ENCODE results near the gene RAET1L.
"Not testable (repeated sequence)": the region's sequence is repeated elsewhere in the genome, so short reads cannot be mapped to it uniquely, and the experiment has no call there.

The RAET1L gene, protein sequence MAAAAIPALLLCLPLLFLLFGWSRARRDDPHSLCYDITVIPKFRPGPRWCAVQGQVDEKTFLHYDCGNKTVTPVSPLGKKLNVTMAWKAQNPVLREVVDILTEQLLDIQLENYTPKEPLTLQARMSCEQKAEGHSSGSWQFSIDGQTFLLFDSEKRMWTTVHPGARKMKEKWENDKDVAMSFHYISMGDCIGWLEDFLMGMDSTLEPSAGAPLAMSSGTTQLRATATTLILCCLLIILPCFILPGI

DNA sequence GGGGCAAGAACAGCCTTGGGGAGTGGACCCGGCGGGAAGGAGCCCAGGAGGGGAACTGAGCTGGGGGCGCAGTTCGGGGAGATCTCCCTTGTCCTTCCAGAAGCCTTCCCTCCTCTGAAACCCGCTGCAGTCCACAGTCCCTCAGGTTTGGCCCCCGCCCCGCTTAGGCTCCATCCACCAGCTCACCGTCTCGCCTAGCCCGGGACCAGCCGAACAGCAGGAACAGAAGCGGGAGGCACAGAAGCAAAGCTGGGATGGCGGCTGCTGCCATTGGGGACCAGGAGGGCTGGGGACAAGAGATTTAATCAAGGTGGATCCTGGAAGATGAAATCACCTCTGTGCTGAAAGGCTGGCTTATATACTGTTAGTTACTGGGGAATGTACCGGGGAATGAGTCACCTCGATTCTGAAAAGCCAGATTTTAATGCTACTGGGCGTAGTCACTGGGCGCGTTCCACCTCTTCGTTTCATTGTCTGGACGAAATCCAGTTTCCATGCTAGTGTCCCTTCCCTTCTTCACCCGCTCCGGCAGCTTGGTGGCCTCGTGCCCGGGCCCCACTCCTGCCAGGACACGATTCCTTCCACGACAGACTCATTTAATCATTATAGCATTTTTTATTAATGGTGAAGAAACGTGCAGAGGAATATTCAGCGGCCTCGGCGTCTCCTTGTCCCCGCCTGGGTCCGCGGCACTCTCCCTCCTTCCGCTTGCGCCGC is at the start of gene RAET1L:
RAET1L (minus strand) TSS at position 332 of the 717 bp plus-strand sequence; CDS start at position 271, 61 bp downstream.
- DNase-seq (ENCODE audit: low spot score) = peak; percentile 54

DNA sequence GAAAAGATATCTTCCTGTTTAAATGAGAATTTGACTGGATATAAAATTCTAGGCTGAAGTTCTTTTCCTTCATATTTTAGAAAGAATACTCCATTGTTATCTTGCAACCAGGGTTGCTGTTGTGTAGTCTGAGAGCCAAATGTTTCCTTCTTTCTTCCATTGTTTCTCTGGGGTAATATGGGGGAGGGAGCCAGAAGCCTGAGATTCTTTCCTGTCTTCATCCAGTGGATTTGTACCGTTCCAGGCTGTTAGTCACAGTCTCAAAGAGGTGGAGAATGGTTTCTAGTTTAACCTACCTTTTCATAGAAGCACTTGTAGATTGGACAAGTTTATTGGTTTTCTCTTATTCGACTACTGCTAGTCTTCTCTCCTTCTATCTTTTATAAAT is 49.7 kb upstream of the RAET1L start:
- no peak for DNase-seq (ENCODE audit: low spot score)

DNA sequence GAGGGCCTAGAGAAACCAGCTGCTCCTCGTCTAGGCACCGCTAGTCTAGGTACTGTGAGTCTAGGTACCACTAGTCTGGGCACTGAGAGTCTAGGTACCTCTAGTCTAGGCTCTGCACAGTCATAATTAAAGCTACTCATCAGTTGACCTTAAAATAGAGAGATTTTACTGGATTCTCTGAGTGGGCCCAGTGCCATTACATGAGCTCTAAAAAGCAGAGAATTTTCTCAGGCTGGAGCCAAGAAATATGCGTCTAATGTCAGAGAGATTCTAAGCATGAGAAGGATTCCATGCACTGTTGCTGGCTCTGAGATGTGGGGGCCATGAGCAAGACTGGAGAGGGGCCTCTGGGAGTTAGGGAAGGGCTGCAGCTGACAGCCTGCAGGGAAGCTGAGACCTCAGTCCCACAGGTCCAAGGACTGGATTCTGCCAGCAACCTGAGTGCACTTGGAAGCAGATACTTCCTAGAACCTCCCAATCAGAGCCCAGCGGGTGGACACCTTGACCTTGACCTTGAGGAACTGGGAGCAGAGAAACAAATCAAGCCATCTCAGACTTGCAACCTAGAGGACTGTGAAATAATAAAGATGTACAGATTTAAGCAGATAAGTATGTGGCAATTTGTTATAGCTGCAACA is 49.2 kb upstream of the RAET1L start:
- DNase-seq (ENCODE audit: low spot score) = not testable (repeated sequence)

DNA sequence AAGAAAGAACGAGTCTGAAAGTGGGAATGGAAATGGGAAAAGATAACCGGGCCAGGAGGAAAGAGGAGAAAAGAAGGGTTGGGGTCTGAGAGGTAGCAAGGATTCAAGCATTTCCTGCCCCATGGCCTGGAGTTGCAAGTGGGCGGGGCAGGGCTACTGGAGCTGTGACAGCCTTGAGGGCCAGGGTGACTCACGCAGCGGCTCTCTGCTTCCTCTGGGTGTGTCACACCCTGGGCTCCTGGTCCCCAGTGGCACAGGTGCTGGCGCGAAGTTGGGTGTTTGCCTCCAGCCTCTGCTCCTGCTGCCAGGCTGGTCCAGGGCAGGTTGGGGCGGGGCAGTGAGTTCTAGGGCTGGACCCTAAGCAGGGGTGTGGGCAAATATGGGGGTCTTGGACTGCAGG is 46.9 kb upstream of the RAET1L start:
- peak; percentile 89 for DNase-seq (ENCODE audit: low spot score)

DNA sequence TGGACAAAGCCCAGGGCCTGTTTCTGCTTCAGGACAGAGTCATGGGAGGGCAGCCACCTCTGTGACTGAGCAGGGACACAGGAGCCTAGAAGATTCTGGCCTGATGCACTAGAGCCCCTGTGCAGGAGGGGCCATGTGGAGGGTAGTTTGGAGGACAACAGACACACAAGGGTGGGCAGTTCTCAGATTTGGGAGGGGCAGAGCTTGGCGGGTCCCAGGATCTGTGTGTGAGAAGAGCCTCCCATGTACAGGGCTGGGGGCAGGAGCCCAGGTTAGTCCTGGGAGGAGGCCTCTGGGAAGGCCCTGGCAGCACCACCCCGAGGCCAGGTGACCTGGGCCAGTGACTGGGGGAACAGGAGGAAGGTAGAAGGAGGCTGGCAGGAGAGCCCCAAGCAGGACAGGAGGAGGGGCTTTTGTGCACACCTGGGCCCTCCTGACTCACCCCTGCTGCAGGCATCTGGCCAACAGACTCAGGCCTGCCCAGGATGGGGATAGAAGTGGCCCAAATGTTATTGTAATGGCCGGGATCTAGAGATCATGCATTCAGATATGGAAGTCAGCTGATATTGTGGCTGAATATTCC is 45.0 kb upstream of the RAET1L start:
- no peak for DNase-seq (ENCODE audit: low spot score)

DNA sequence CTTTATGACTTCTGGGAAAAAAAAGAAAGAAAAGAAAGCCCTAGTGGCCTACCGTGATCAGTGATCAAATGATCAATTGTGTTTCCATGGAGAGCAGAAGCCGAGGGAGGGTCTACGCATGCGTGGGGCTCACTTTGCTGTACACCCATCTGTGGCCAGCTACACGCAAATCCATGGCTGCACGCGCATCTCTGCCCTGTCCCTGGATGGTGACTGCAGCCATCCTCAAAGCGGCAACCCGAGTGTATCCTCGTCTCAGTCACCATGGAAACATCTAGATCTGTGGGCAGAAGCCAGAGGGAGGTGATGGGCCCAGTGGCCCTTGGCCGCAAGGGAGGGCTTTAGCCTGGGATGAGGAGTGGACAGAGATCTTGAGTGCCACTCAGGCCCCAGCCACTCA is 44.4 kb upstream of the RAET1L start:
- no peak for DNase-seq (ENCODE audit: low spot score)

DNA sequence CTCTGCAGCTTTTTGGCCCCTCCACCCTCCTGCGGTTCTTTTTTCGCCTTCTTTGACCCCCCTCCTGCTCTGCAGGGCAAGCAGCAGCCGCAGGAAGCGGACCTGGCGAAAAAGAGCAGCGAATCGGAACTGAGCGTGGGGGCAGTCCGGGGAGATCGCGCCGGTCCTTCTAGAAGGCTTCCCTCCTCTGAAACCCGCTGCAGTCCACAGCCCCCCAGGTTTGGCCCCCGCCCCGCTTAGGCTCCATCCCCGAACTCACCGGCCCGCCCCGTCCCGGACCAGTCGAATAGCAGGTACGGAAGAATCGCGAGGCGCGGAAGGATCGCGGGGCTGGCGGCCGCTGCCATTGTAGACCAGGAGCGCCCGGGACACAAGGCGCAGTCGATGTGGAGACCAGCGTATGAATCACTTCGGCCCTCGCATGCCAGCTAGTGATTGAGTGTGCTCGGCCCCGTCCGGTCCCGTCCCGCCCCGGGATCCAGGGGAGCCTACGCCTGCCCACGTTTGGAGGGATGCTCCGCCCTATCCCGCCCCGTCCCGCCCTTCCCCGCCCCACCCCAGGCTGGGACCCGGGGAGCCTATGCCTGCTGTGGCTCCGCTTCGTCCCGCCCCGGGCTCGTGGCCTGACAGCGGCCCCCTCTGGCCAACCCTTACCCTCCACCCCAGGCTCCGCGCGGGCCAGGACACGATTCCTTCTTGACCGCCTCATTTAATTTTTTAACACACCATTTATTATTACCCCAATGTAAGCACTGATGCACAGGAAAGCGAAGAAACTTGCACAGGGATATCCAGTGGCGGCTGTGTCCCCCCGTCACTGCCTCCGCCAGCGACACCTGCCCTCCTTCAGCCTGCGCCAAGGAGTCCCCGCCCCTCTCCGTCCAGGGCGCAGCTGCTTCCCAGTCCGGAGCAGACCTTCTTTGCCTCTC is 43.7 kb upstream of the RAET1L start, which contains the start of gene ULBP3:
ULBP3 (minus strand) TSS at position 402 of the 929 bp plus-strand sequence; CDS start at position 347, 55 bp downstream.
- peak; percentile 98 for DNase-seq (ENCODE audit: low spot score)

DNA sequence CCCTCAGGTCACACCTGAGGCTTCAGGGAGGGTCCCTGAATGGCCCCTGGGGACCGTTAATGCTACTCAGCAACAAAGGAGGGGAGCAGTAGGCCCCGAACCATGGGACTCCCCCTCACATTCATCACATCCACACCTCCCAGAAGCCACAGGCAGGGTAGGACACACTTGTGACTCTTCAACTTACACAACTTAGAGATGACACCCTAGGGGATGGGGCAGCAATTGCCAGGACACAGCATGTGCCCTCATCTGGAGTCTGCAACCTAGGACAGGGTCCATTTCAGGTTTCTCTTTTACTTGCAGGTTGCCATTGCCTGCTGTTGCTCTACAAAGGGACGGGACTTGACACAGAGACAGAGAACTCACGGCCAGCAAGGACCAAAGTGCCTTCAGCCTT is 42.8 kb upstream of the RAET1L start:
- peak; percentile 28 for DNase-seq (ENCODE audit: low spot score)

DNA sequence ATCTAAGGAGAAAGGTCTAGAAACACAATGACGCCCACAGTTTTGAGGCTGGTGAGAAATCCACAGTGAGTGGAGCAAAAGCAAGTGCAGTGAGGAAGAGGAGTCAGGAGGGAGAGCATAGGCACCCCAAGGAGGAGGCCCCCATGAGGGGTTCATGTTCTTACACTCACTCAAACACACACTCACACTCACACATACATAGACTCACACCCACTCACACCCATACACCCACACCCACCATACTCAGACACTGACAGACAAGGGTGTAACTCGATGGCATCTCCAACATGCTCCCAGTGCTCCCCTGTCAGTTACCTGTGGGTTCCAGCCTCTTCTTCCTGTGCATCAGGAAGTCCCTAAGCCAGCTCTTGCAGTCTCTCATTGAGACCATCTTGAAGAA is 39.8 kb upstream of the RAET1L start:
- no peak for DNase-seq (ENCODE audit: low spot score)

DNA sequence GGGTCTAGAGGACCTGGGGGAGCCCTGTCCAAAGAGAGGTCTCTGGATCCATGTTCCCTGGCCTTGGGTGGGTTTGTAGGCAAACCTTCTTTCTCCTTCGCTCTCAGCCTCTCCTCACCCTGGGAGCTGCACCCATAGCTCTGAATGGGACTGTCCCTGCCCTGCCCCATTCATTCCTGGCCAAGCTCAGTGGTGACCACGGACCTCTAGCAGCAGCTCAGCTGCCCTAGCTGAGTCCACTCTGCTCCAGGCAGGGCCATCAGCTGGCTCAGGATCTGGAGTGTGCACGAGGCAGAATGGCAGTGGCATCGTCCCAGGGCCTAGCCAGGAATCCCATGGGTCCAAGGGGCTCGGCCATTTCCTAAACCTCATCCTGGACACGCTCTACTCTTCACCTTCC is 38.3 kb upstream of the RAET1L start:
- no peak for DNase-seq (ENCODE audit: low spot score)

DNA sequence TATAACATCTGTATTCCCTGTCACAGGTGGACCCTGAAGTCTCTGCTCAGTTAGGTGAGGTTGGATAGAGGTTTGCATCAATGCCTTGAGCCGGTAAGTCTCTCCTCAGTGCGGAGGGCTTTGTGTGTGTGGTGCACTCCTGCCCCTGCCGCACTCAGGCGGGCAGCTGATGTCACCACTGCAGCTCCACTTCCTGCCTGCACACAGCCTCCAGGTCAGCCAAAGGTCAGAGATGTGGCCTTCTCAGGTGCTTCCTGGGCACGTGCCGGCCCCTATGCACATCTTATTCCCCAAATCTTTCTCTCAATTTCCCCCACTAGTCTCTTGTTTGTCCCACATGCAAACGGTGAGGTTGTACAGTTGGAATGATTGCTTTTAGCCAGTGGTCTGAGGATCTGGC is 34.6 kb upstream of the RAET1L start:
- DNase-seq (ENCODE audit: low spot score) = not testable (repeated sequence)

DNA sequence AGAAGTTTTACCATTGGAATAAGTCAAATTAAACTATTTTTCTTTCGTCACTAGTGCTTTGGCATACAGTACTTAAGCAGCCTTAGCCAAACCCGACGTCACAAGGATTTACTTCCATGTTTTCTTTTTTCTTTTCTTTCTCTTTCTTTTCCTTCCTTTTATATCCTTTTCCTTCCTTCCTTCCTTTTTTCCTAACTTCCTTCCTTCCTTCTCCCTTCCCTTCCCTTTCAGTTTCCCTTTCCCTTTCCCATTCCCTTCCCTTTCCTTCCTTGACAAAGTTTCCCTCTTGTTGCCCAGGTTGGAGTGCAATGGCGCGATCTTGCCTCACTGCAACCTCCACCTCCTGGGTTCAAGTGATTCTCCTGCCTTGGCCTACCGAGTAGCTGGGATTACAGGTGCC is 33.7 kb upstream of the RAET1L start:
- DNase-seq (ENCODE audit: low spot score) = no peak

DNA sequence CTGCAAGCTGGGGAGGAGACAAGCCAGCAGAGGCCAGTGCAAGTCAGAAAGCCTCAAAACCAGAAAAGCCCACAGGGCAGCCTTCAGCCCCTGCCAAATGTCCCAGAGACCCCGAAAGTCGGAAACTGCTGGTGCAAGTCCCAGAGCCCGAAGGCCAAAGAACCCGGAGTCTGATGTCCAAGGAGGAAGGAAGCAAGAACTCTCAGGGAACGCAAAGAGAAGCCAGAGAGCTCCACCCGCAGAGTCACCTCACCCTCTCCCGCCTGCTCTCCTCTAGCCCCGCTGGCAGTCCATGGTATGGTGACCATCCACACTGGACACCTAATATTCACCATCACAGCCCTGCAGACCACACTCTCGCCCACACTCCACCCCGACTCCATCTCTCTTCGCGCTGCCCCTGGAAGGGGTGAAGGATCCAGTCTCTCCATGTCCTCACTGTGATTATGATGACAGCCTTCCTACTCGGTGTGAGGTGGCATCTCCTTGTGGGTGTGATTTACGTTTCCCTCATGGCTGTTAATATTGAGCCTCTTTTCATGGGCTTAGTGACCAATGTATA is 33.0 kb upstream of the RAET1L start:
- DNase-seq (ENCODE audit: low spot score) = no peak

DNA sequence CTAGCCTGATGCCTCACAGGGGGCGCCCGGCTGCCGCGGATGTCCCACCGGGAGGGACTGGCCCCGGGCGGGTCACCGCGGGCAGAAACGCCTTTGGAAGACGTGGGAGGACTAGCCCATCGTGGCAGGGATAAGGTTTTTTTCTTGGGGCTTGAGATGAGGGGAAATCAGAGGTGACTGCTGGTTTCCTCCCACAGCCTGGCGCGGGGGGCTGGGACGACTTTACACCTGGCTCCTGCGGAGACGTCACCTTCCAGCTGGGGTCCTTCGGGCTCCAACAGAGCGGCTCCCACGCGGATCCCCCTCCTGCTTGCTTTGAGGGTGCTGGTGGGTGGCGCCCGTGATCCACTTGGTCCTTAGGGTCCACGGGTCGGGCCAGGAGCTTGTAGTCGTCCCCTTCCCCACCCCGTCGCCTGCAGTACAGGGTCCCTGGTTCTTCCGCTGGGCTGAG is 32.2 kb upstream of the RAET1L start:
- DNase-seq (ENCODE audit: low spot score) = no peak

DNA sequence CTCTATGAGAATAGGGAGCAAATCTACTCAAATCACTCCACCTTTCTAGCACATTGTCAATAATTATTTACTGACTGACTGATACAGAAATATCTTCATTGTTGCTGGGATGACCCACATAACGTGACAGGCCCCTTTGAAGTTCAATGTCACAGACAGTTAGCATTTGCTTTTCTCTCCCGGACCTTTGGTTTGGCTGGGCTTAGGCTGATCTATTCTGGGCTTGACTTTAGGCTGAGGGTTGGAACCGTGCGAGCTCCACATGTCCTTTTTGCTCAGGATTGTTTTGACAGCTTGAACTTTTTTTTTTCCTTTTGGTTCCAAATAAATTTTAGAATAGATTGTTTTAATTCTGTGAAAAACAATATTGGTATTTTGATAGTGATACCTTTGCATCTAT is 31.6 kb upstream of the RAET1L start:
- no peak for DNase-seq (ENCODE audit: low spot score)

DNA sequence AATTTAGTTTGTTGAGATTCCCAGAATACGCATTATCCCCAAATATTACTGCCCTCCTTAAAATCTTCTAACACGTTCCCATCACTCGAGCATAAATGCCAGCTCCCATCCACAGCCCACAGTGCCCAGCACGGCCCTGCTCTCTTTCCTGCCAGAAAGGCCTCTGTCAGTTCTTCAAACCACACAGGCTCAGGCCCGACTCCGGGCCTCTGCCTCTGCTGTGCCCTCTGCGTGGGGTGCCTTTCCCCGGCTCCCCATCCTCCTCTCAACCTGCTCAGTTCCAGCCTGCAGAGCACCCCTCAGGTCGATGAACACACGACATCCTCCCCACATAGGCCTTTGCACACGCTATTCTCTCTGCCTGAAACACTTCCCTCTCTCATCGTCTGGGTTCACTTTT is 30.8 kb upstream of the RAET1L start:
- no peak for DNase-seq (ENCODE audit: low spot score)

DNA sequence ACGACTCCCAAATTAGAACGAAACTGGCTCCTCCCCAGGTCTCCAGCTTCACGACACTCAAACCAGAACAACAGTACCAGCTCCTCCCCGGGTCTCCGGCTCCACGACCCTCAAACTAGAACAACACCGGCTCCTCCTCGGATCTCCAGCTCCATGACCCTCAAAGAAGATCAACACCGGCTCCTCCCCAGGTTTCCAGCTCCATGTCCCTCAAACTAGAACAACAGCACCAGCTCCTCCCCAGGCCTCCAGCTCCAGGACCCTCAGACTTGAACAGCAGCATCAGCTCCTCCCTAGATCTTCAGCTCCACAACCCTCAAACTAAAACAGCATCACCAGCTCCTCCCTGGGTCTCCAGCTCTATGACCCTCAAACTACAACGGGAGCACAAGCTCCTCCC is 29.8 kb upstream of the RAET1L start:
- DNase-seq (ENCODE audit: low spot score) = no peak

DNA sequence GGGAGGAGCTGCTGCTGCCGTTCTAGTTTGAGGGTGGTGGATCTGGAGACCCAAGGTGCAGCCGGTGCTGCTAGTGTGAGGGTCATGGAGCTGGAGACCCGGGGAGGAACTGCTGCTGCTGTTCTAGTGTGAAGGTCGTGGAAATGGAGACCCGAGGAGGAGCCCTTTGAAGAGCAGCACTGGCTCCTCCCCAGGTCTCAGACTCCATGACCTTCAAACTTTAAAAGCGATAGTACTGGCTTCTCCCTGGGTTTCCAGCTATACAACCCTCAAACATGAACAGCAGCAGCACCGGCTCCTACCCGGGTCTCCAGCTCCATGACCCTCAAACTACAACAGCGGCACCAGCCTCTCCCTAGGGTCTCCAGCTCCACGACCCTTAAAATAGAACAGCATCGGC is 28.1 kb upstream of the RAET1L start:
- DNase-seq (ENCODE audit: low spot score) = no peak

DNA sequence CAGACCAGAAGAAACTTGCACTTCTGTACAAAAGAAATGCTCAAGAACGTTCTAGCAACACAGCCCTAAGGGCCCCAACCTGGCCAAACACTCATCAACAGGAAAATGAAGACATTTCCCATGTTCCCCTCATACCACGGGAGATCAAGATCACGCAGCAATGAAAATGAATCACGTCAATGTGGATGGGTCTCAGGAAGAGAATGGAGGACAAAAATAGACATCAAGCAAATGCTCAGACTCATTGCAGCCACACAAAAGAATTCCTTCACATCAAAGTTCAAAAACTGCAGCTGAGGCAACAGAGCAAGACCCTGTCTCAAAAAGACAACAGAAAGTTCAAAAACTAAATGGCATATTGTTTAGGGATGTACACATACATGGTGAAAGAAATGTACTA is 25.5 kb upstream of the RAET1L start:
- DNase-seq (ENCODE audit: low spot score) = no peak

DNA sequence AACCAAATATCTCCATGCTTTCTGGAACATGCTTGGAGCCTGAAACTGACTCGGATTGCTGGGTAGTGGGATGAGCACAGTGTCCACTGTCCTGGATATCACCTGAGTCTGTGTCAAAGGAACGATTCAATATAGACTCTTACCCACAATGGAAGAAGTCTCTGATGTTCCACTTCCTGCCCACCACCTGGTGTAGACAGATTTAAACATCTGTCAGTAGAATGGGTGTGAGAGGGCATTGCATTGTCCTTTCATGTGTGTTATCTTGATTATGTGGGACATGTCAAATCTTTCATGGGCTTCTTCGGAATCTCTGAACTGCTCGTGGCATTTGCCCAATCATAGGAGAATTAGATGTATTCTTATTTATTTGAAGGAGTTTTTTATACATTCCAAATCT is 22.8 kb upstream of the RAET1L start:
- DNase-seq (ENCODE audit: low spot score) = no peak

DNA sequence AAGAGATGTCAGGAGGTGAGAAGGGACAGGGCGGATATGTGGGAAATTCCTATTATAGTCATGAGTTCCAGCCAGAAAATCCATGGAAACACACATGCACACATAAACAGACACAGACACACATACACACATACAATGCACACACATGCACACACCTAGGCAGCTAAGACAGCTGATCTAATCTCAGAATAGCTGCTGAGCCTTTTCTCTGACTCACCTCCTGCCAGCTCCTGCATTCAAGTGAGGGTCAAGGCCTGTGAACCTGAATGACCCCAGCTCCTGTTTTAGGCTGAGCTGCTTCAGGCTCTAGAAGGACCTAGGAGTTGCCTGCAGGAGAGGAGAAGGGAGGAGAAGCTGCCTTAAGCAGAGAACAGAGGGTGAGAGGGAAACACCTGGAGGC is 21.6 kb upstream of the RAET1L start:
- DNase-seq (ENCODE audit: low spot score) = no peak
